Measurements from ENCODE around the gene PSPC1.
"Not testable (repeated sequence)": the region's sequence is repeated elsewhere in the genome, so short reads cannot be mapped to it uniquely, and the experiment has no call there.

DNA sequence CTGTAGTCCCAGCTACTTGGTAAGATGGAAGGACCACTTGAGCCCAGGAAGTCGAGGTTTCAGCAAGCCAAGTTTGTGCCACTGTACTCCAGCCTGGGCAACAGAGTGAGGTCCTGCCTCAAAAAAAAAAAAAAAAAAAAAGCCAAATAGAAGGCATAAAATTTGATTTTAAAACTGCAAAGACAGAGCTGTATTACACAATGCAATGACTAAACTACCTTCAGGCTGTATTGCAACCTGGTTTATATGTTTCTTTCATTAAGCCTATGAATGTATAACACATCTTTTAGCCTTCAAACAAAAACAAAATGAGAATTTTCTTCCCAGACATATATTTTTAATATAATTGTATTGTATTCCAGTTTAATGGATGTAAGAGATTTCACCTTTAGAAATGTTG, 73.7 kb downstream of the PSPC1 start:
- TF ChIP-seq, protein P1, sequence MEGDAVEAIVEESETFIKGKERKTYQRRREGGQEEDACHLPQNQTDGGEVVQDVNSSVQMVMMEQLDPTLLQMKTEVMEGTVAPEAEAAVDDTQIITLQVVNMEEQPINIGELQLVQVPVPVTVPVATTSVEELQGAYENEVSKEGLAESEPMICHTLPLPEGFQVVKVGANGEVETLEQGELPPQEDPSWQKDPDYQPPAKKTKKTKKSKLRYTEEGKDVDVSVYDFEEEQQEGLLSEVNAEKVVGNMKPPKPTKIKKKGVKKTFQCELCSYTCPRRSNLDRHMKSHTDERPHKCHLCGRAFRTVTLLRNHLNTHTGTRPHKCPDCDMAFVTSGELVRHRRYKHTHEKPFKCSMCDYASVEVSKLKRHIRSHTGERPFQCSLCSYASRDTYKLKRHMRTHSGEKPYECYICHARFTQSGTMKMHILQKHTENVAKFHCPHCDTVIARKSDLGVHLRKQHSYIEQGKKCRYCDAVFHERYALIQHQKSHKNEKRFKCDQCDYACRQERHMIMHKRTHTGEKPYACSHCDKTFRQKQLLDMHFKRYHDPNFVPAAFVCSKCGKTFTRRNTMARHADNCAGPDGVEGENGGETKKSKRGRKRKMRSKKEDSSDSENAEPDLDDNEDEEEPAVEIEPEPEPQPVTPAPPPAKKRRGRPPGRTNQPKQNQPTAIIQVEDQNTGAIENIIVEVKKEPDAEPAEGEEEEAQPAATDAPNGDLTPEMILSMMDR (IDR thresholded peaks at IDR 0.05) = not testable (repeated sequence)
- not testable (repeated sequence) for TF ChIP-seq POLR2A, POLR2AphosphoS5 (IDR thresholded peaks at IDR 0.05)

All from breast epithelium (tissue), 3 donors.